ENCODE data around the gene FOXN3. TPM values are rescaled to one million over a fixed set of nuclear protein-coding genes. Genes with fewer than 3 reads are reported as not detected.

FOXN3 gene
- total and polyA plus RNA-seq, 2 donors (not counting 1 experiment from before 2014, with no cell fraction given) = 27.9 to 33.3 TPM

GRCh38 chr14:89164168-89165073 is 252.6 kb downstream of the FOXN3 start:
- TF ChIP-seq CTCF (conservative IDR thresholded peaks at IDR 0.05 in 1 of 2, IDR thresholded peaks at IDR 0.05 in 1 of 2; ENCODE audit: low read depth in 1 of 2, low read length in 2 of 2) (no peak), EZH2 (IDR thresholded peaks at IDR 0.05; ENCODE audit: low read length, missing control alignments) (no peak)
- Histone ChIP-seq H3K79me2 (ENCODE audit: control insufficient read depth, insufficient read depth, low read length) (no peaks in the 10 kb centered on the region), H3K9me3 (ENCODE audit: control insufficient read depth, insufficient read depth, low read depth, low read length) (no peaks in the 10 kb centered on the region), H3K4me1 (ENCODE audit: control insufficient read depth, extremely low read depth, insufficient read depth, low read length) (peaks cover 2% of the 10 kb centered on the region), H3K4me2 (ENCODE audit: extremely low read depth, insufficient read depth, low read length) (no peak overlapping the region), H3K27me3 (ENCODE audit: control insufficient read depth, insufficient read depth, low read length) (no peaks in the 10 kb centered on the region), H3K9ac (ENCODE audit: insufficient read depth, low read length) (no peak overlapping the region), H2AFZ (ENCODE audit: low read length) (no peak overlapping the region), H3K4me3 (replicated peaks in 1 of 4; ENCODE audit: control extremely low read depth in 1 of 4, insufficient read depth in 1 of 4, low read depth in 3 of 4, low read length in 4 of 4) (no peak overlapping the region), H4K20me1 (ENCODE audit: control insufficient read depth, extremely low read depth, insufficient read depth, low read length) (no peaks in the 10 kb centered on the region), H3K27ac (ENCODE audit: insufficient read depth, low read length) (no peak overlapping the region), H3K36me3 (ENCODE audit: control insufficient read depth, insufficient read depth, low read length) (peaks cover 5% of the 10 kb centered on the region)
- no peak for DNase-seq (ENCODE audit: low read depth in 2 of 2)

- H3K27me3 ChIP-seq (ENCODE audit: control insufficient read depth, insufficient read depth, low read length) = no peaks in the 10 kb centered on the region
- no peak overlapping the region for H3K27ac ChIP-seq (ENCODE audit: insufficient read depth, low read length)
- TF ChIP-seq EZH2 (IDR thresholded peaks at IDR 0.05; ENCODE audit: low read length, missing control alignments) (no peak), CTCF (conservative IDR thresholded peaks at IDR 0.05 in 1 of 2, IDR thresholded peaks at IDR 0.05 in 1 of 2; ENCODE audit: low read depth in 1 of 2, low read length in 2 of 2) (no peak)
- no peak overlapping the region for H3K4me2 ChIP-seq (ENCODE audit: extremely low read depth, insufficient read depth, low read length)
- no peak overlapping the region for H2AFZ ChIP-seq (ENCODE audit: low read length)
- H4K20me1 ChIP-seq (ENCODE audit: control insufficient read depth, extremely low read depth, insufficient read depth, low read length) = no peaks in the 10 kb centered on the region
- no peaks in the 10 kb centered on the region for H3K79me2 ChIP-seq (ENCODE audit: control insufficient read depth, insufficient read depth, low read length)
- H3K36me3 ChIP-seq (ENCODE audit: control insufficient read depth, insufficient read depth, low read length) = peaks cover 5% of the 10 kb centered on the region
- DNase-seq (ENCODE audit: low read depth in 2 of 2) = no peak
- H3K4me3 ChIP-seq (replicated peaks in 1 of 4; ENCODE audit: control extremely low read depth in 1 of 4, insufficient read depth in 1 of 4, low read depth in 3 of 4, low read length in 4 of 4) = no peak overlapping the region
- H3K9me3 ChIP-seq (ENCODE audit: control insufficient read depth, insufficient read depth, low read depth, low read length) = no peaks in the 10 kb centered on the region
- no peak overlapping the region for H3K9ac ChIP-seq (ENCODE audit: insufficient read depth, low read length)
- H3K4me1 ChIP-seq (ENCODE audit: control insufficient read depth, extremely low read depth, insufficient read depth, low read length) = peaks cover 2% of the 10 kb centered on the region
Observed at GRCh38 chr14:89163031-89163636, 253.9 kb downstream of the FOXN3 start.

- no peak for DNase-seq (ENCODE audit: low read depth in 2 of 2)
Observed at GRCh38 chr14:89162586-89162985, 254.4 kb downstream of the FOXN3 start.

More at GRCh38 chr14:89162586-89162985, 254.4 kb downstream of the FOXN3 start:
- Histone ChIP-seq H3K4me3 (replicated peaks in 1 of 4; ENCODE audit: control extremely low read depth in 1 of 4, insufficient read depth in 1 of 4, low read depth in 3 of 4, low read length in 4 of 4) (no peak overlapping the region), H3K9me3 (ENCODE audit: control insufficient read depth, insufficient read depth, low read depth, low read length) (no peaks in the 10 kb centered on the region), H3K36me3 (ENCODE audit: control insufficient read depth, insufficient read depth, low read length) (peaks cover 5% of the 10 kb centered on the region), H2AFZ (ENCODE audit: low read length) (no peak overlapping the region), H3K9ac (ENCODE audit: insufficient read depth, low read length) (no peak overlapping the region), H3K4me1 (ENCODE audit: control insufficient read depth, extremely low read depth, insufficient read depth, low read length) (peaks cover 2% of the 10 kb centered on the region), H3K27ac (ENCODE audit: insufficient read depth, low read length) (no peak overlapping the region), H3K4me2 (ENCODE audit: extremely low read depth, insufficient read depth, low read length) (no peak overlapping the region), H3K79me2 (ENCODE audit: control insufficient read depth, insufficient read depth, low read length) (no peaks in the 10 kb centered on the region), H4K20me1 (ENCODE audit: control insufficient read depth, extremely low read depth, insufficient read depth, low read length) (no peaks in the 10 kb centered on the region), H3K27me3 (ENCODE audit: control insufficient read depth, insufficient read depth, low read length) (no peaks in the 10 kb centered on the region)
- TF ChIP-seq EZH2 (IDR thresholded peaks at IDR 0.05; ENCODE audit: low read length, missing control alignments) (no peak), CTCF (conservative IDR thresholded peaks at IDR 0.05 in 1 of 2, IDR thresholded peaks at IDR 0.05 in 1 of 2; ENCODE audit: low read depth in 1 of 2, low read length in 2 of 2) (no peak)
